CD14-positive monocyte (primary cell): ENCODE results near the gene LRRN3. TPM values are rescaled to one million over a fixed set of nuclear protein-coding genes. Genes with fewer than 3 reads are reported as not detected.

Experiments
- DNase-seq, 3 donors: peaks; one replicate each; pipeline ENCODE4 v3.0.0-alpha.2; 2011 to 2022
- H2AFZ ChIP-seq: 2 replicates; pipeline ENCODE4 v1.6.0; 2012; ENCODE audit warnings: mild to moderate bottlenecking, low read depth, low read length, inconsistent platforms; ENCODE audit not compliant: insufficient read depth, poor library complexity, severe bottlenecking
- H3K27ac ChIP-seq, 2 donors: 1 replicate in 1 of 2; 2 replicates in 1 of 2; pipeline ENCODE4 v1.5.1; 2012 to 2013; ENCODE audit warnings: low read length in 2 of 2, control low read depth in 1 of 2, inconsistent platforms in 1 of 2, low read depth in 1 of 2, mild to moderate bottlenecking in 1 of 2
- H3K27me3 ChIP-seq, 2 donors: one replicate each; pipeline versions ENCODE4 v1.6.0 to v1.6.1; 2011 to 2013; ENCODE audit warnings: low read length in 2 of 2; ENCODE audit not compliant: control insufficient read depth in 2 of 2, insufficient read depth in 2 of 2
- H3K36me3 ChIP-seq, 2 donors: replicated peaks in 1 of 2; 1 replicate in 1 of 2; 2 replicates in 1 of 2; pipeline versions ENCODE4 v1.5.1 to v1.6.1; 2012 to 2013; ENCODE audit warnings: low read length in 2 of 2, control low read depth in 1 of 2, inconsistent platforms in 1 of 2, mild to moderate bottlenecking in 1 of 2; ENCODE audit not compliant: insufficient read depth in 2 of 2, control insufficient read depth in 1 of 2
- H3K4me1 ChIP-seq, 2 donors: 1 replicate in 1 of 2; 2 replicates in 1 of 2; pipeline versions ENCODE4 v1.5.1 to v1.6.1; 2012 to 2013; ENCODE audit warnings: low read length in 2 of 2, control low read depth in 1 of 2, inconsistent platforms in 1 of 2, mild to moderate bottlenecking in 1 of 2, moderate library complexity in 1 of 2; ENCODE audit not compliant: insufficient read depth in 2 of 2, control insufficient read depth in 1 of 2
- H3K4me2 ChIP-seq: replicated peaks from 2 replicates; pipeline ENCODE3; 2012; ENCODE audit warnings: low read length, moderate library complexity, mild to moderate bottlenecking; ENCODE audit not compliant: poor library complexity, severe bottlenecking; ENCODE audit errors: extremely low read depth
- H3K4me3 ChIP-seq, 3 experiments: fragments of 200-600 bp in 1 of 3; sonication (generic) in 1 of 3; replicated peaks in 1 of 3; 1 replicate in 2 of 3; 2 replicates in 1 of 3; pipeline ENCODE4 v1.5.1; 2011 to 2013; ENCODE audit warnings: low read length in 3 of 3, mild to moderate bottlenecking in 3 of 3, control low read depth in 2 of 3, low read depth in 2 of 3, inconsistent platforms in 1 of 3, moderate library complexity in 1 of 3
- H3K79me2 ChIP-seq: 2 replicates; pipeline ENCODE4 v1.6.0; 2012; ENCODE audit warnings: mild to moderate bottlenecking, control low read depth, inconsistent platforms, low read length, moderate library complexity; ENCODE audit not compliant: insufficient read depth
- H3K9ac ChIP-seq: 2 replicates; pipeline ENCODE4 v1.6.0; 2017; ENCODE audit warnings: low read length, mild to moderate bottlenecking; ENCODE audit not compliant: insufficient read depth, poor library complexity, severe bottlenecking
- H3K9me3 ChIP-seq, 2 donors: replicated peaks in 1 of 2; 1 replicate in 1 of 2; 2 replicates in 1 of 2; pipeline versions ENCODE4 v1.5.1 to v1.6.1; 2012 to 2013; ENCODE audit warnings: low read length in 2 of 2, control low read depth in 1 of 2; ENCODE audit not compliant: control insufficient read depth in 1 of 2, insufficient read depth in 1 of 2
- H4K20me1 ChIP-seq: 2 replicates; pipeline ENCODE4 v1.6.0; 2012; ENCODE audit warnings: mild to moderate bottlenecking, low read length, control low read depth, moderate library complexity; ENCODE audit not compliant: insufficient read depth
- H3K27ac Mint-ChIP-seq, 7 donors: one replicate each; pipeline ENCODE4 v1.8.0; 2020; ENCODE audit warnings: mild to moderate bottlenecking in 7 of 7, mixed read lengths in 7 of 7, moderate library complexity in 6 of 7, inconsistent platforms in 2 of 7
- H3K27me3 Mint-ChIP-seq, 3 donors: one replicate each; pipeline ENCODE4 v1.8.0; 2021 to 2022; ENCODE audit warnings: low read depth in 3 of 3, mild to moderate bottlenecking in 3 of 3, mixed read lengths in 3 of 3, moderate library complexity in 3 of 3, inconsistent platforms in 1 of 3
- H3K36me3 Mint-ChIP-seq, 2 donors: one replicate each; pipeline ENCODE4 v1.8.0; 2020; ENCODE audit warnings: mixed read lengths in 2 of 2, inconsistent platforms in 1 of 2, mild to moderate bottlenecking in 1 of 2
- H3K4me1 Mint-ChIP-seq: one replicate; pipeline ENCODE4 v1.8.0; 2020; ENCODE audit warnings: mild to moderate bottlenecking, mixed read lengths
- H3K4me3 Mint-ChIP-seq, 2 donors: one replicate each; pipeline ENCODE4 v1.8.0; 2020; ENCODE audit warnings: mild to moderate bottlenecking in 2 of 2, mixed read lengths in 2 of 2, moderate library complexity in 1 of 2
- H3K9me3 Mint-ChIP-seq, 7 donors: one replicate each; pipeline ENCODE4 v1.8.0; 2020 to 2022; ENCODE audit warnings: mixed read lengths in 7 of 7, mild to moderate bottlenecking in 6 of 7, moderate library complexity in 6 of 7, inconsistent platforms in 2 of 7
- WGBS: methylation state at CpG from one replicate; pipeline ENCODE4 v1.1.5; 2013; ENCODE audit warnings: missing lambda C conversion rate; ENCODE audit not compliant: insufficient coverage; 5-methylcytosine and 5-hydroxymethylcytosine counted together
- intact Hi-C, 2 donors: fragments of 100-400 bp; cut with micrococcal nuclease; formaldehyde crosslinking; loops; one replicate each; pipeline versions ENCODE4 v1.15.0 to v1.15.1; 2023
- polyA plus RNA-seq, 3 donors: library from polyadenylated mRNA; depleted of rRNA in 1 of 3; unstranded in 2 of 3; stranded (reverse) in 1 of 3; fragments of 300-500 nt in 2 of 3; fragments of >200 nt in 1 of 3; fragmentation: Illumina TruSeq in 2 of 3; gene quantifications; 1 replicate in 2 of 3; 2 replicates in 1 of 3; pipeline ENCODE4 v1.2.3, GENCODE V29; 2012 to 2021
- TF ChIP-seq, protein P1 (sequence below): fragments of 200-600 bp; IDR thresholded peaks from one replicate; pipeline ENCODE4 v1.8.0; 2022; ENCODE audit warnings: antibody characterized with exemption, mild to moderate bottlenecking

LRRN3 gene
- polyA plus RNA-seq, 3 donors, result 0.12 to 0.22 TPM; not detected in 1

DNA sequence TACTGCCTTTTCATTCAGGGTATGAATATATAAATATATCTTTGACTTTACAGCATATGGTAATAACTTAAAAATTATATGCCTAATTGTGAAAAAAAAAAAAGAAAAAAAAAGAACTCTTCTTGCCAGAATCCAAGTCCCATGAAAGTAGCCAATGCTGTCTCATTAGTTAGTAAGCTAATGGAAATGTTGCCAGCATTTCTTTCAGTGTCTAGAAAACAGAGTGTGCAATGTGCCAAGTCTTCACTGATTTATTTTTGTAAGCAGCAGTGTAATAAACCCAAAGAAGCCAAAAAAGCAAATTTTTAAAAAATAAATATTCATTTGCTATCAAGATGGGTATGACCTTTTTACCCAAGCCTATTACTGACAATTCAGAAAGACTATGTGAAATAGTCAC is 31.1 kb upstream of the LRRN3 start:
- no peak for DNase-seq
- Histone ChIP-seq H2AFZ (no peak overlapping the region), H3K36me3 (no peaks in the 10 kb centered on the region), H3K4me1 (no peaks in the 10 kb centered on the region), H3K4me2 (no peak overlapping the region), H3K4me3 (no peak overlapping the region), H3K27me3 (no peaks in the 10 kb centered on the region), H3K79me2 (no peaks in the 10 kb centered on the region), H3K27ac (no peak overlapping the region), H3K9me3 (peaks cover 12 to 16% of the 10 kb centered on the region in 2 donors), H3K9ac (no peak overlapping the region), H4K20me1 (no peaks in the 10 kb centered on the region)
- H3K4me3 Mint-ChIP-seq, result no peak overlapping the region
- H3K4me1 Mint-ChIP-seq, result no peaks in the 10 kb centered on the region
- H3K9me3 Mint-ChIP-seq, result peaks cover 9 to 25% (median 20%) of the 10 kb centered on the region in 7 donors
- no peak overlapping the region for H3K27ac Mint-ChIP-seq
- H3K27me3 Mint-ChIP-seq, result no peaks in the 10 kb centered on the region
- TF ChIP-seq, protein P1, sequence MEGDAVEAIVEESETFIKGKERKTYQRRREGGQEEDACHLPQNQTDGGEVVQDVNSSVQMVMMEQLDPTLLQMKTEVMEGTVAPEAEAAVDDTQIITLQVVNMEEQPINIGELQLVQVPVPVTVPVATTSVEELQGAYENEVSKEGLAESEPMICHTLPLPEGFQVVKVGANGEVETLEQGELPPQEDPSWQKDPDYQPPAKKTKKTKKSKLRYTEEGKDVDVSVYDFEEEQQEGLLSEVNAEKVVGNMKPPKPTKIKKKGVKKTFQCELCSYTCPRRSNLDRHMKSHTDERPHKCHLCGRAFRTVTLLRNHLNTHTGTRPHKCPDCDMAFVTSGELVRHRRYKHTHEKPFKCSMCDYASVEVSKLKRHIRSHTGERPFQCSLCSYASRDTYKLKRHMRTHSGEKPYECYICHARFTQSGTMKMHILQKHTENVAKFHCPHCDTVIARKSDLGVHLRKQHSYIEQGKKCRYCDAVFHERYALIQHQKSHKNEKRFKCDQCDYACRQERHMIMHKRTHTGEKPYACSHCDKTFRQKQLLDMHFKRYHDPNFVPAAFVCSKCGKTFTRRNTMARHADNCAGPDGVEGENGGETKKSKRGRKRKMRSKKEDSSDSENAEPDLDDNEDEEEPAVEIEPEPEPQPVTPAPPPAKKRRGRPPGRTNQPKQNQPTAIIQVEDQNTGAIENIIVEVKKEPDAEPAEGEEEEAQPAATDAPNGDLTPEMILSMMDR, result no peak
- intact Hi-C loops, result no loop called here
- no peaks in the 10 kb centered on the region for H3K36me3 Mint-ChIP-seq

DNA sequence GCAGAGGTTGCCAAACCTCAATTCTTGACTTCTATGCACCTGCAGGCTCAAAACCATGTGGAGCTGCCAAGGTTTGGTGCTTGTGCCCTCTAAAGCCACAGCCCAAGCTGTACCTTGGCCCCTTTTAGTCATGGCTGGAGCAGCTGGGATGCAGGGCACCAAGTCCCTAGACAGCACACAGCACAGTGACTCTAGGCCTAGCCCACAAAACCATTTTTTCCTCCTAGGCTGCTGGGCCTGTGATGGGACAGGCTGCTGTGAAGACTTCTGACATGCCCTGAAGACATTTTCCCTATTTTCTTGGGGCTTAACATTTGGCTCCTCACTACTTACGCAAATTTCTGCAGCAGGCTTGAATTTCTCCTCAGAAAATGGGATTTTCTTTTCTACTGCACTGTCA is 27.8 kb upstream of the LRRN3 start:
- no peak overlapping the region for H3K9ac ChIP-seq
- H3K79me2 ChIP-seq, result no peaks in the 10 kb centered on the region
- H3K36me3 Mint-ChIP-seq, result no peaks in the 10 kb centered on the region
- peaks cover 18 to 34% (median 23%) of the 10 kb centered on the region in 7 donors for H3K9me3 Mint-ChIP-seq
- no peaks in the 10 kb centered on the region for H3K4me1 ChIP-seq
- H2AFZ ChIP-seq, result no peak overlapping the region
- no peak overlapping the region for H3K4me3 Mint-ChIP-seq
- TF ChIP-seq, protein P1, result no peak
- no peaks in the 10 kb centered on the region for H3K36me3 ChIP-seq
- H3K27me3 ChIP-seq, result no peaks in the 10 kb centered on the region
- H3K27me3 Mint-ChIP-seq, result no peaks in the 10 kb centered on the region
- H3K9me3 ChIP-seq, result peaks cover 12 to 18% of the 10 kb centered on the region in 2 donors
- no peak overlapping the region for H3K4me3 ChIP-seq
- no peak overlapping the region for H3K27ac Mint-ChIP-seq
- no peak overlapping the region for H3K27ac ChIP-seq
- H3K4me1 Mint-ChIP-seq, result no peaks in the 10 kb centered on the region
- no peak overlapping the region for H3K4me2 ChIP-seq
- DNase-seq, result no peak
- no peaks in the 10 kb centered on the region for H4K20me1 ChIP-seq
- 100% methylated on average over 1 of the region's 1 CpG for WGBS
- intact Hi-C loops, result no loop called here
